ENCODE results near the gene UBE2I.

DNA sequence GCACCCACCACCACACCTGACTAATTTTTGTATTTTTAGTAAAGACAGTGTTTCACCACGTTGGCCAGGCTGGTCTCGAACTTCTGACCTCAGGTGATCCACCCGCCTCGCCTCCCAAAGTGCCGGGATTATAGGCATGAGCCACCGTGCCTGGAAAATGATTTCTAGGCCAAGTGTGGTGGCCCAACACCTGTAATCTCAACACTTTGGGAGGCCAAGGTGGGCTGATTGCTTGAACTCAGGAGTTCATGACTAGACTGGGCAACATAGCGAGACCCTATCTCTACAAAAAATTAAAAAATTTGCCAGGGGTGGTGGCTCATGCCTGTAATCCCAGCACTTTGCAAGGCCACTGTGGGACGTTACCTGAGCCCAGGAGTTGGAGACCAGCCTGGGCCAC, 13.0 kb downstream of the UBE2I start:
- TF ChIP-seq, protein P1, sequence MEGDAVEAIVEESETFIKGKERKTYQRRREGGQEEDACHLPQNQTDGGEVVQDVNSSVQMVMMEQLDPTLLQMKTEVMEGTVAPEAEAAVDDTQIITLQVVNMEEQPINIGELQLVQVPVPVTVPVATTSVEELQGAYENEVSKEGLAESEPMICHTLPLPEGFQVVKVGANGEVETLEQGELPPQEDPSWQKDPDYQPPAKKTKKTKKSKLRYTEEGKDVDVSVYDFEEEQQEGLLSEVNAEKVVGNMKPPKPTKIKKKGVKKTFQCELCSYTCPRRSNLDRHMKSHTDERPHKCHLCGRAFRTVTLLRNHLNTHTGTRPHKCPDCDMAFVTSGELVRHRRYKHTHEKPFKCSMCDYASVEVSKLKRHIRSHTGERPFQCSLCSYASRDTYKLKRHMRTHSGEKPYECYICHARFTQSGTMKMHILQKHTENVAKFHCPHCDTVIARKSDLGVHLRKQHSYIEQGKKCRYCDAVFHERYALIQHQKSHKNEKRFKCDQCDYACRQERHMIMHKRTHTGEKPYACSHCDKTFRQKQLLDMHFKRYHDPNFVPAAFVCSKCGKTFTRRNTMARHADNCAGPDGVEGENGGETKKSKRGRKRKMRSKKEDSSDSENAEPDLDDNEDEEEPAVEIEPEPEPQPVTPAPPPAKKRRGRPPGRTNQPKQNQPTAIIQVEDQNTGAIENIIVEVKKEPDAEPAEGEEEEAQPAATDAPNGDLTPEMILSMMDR (IDR thresholded peaks at IDR 0.05 in 4 of 5, conservative IDR thresholded peaks at IDR 0.05 in 1 of 5): no peak
- no peak for TF ChIP-seq POLR2A (IDR thresholded peaks at IDR 0.05)
